Uterus (tissue), 4 donors: ENCODE measurements around the gene ABCA2. TPM values are rescaled to one million over a fixed set of nuclear protein-coding genes. Genes with fewer than 3 reads are reported as not detected.

Experiments used
- DNase-seq, 2 donors: peaks; one replicate each; pipeline ENCODE4 v3.0.0-alpha.2; 2019 to 2020
- H3K27ac ChIP-seq, 2 donors: fragments of 200-600 bp; sonication (generic); 1 replicate in 1 of 2; 2 replicates in 1 of 2; pipeline ENCODE4 v1.5.1; 2016 to 2018
- H3K27me3 ChIP-seq, 2 donors: fragments of 200-600 bp; sonication (generic); one replicate each; pipeline ENCODE4 v1.5.1; 2018 to 2019; ENCODE audit warnings: control low read depth in 1 of 2
- H3K36me3 ChIP-seq, 2 donors: fragments of 200-600 bp; sonication (generic); one replicate each; pipeline ENCODE4 v1.5.1; 2019; ENCODE audit warnings: control low read depth in 1 of 2
- H3K4me1 ChIP-seq, 2 donors: fragments of 200-600 bp; sonication (generic); one replicate each; pipeline ENCODE4 v1.5.1; 2018 to 2019; ENCODE audit warnings: control low read depth in 1 of 2
- H3K4me3 ChIP-seq, 2 donors: fragments of 200-600 bp; sonication (generic); 1 replicate in 1 of 2; 2 replicates in 1 of 2; pipeline ENCODE4 v1.5.1; 2018 to 2019; ENCODE audit warnings: mild to moderate bottlenecking in 1 of 2
- H3K9me3 ChIP-seq, 2 donors: fragments of 200-600 bp; sonication (generic); one replicate each; pipeline ENCODE4 v1.5.1; 2019; ENCODE audit warnings: control low read depth in 1 of 2
- POLR2A ChIP-seq, 2 donors: fragments of 450-650 bp; IDR thresholded peaks; one replicate each; pipeline ENCODE4 v1.6.1; 2016; ENCODE audit warnings: antibody characterized with exemption in 2 of 2, mild to moderate bottlenecking in 1 of 2, moderate library complexity in 1 of 2
- intact Hi-C: fragments of 100-400 bp; cut with DNase I; formaldehyde crosslinking; loops from one replicate; pipeline ENCODE4 v1.15.1; 2023; ENCODE audit warnings: low total_unique reads
- total RNA-seq, 4 donors: library from RNA; depleted of rRNA in 3 of 4; stranded (reverse); fragments of >200 nt in 3 of 4; gene quantifications; one replicate each; pipeline versions ENCODE4 v1.1.0 to v1.2.4, GENCODE V29; 2014 to 2023
- TF ChIP-seq, protein P1 (sequence below), 4 experiments: fragments of 200-600 bp in 2 of 4; fragments of 450-650 bp in 2 of 4; sonication (generic) in 2 of 4; IDR thresholded peaks; one replicate each; pipeline ENCODE4 v1.5.1; 2016 to 2019; ENCODE audit warnings: antibody characterized with exemption in 4 of 4, mild to moderate bottlenecking in 2 of 4, moderate library complexity in 1 of 4
- donor health status: DM: yes; HTN: yes; CAD: no.

Gene ABCA2
- total RNA-seq, 4 donors from 2014 or later: 24.8 to 36.9 (median 26.1) TPM

DNA sequence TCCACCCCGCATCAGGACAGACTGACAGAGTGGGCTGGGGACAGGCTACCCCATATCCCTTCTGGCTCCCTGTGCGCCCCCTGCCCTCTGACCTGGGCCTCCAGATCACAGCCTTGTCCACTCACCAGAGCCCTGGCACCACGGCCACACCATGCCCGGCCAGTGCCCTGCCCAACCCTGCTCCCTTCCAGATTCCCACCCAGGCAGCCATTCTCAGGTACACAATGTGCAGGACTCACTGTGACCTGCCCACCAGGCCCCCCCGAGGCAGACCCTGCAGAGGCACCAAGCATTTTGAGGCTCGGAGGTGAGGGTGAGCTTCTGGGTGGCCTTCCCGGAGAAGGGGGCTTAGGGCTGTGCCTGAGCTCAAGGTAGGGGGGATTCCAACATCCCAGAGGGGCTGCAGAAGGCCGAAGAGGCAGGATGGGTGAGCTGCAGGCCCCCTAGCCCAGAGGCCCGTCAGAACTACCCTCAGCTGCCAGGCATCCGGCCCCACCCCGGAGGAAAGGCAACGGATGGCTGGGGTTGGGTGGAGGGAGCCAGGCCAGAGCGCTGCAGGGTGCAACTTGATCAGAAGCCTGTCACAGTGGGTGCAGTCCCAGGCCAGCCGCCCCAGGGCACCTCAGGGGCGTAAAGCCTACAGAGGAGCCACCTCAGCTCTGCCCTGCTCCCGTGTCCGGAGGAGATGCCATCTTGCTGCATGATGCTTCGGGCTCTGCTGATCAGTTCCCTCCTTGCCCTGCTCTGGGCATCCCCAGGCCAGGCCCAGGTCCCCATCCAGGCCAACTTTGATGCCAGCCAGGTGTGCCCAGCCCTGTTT lies 45.6 kb downstream of the ABCA2 start, which contains the start of gene LCNL1:
LCNL1 (plus strand) TSS at position 762 of the 820 bp plus-strand sequence. CDS start 594 bp downstream, outside the sequence.
- TF ChIP-seq POLR2A (IDR thresholded peaks at IDR 0.05): no peak
- TF ChIP-seq, protein P1, sequence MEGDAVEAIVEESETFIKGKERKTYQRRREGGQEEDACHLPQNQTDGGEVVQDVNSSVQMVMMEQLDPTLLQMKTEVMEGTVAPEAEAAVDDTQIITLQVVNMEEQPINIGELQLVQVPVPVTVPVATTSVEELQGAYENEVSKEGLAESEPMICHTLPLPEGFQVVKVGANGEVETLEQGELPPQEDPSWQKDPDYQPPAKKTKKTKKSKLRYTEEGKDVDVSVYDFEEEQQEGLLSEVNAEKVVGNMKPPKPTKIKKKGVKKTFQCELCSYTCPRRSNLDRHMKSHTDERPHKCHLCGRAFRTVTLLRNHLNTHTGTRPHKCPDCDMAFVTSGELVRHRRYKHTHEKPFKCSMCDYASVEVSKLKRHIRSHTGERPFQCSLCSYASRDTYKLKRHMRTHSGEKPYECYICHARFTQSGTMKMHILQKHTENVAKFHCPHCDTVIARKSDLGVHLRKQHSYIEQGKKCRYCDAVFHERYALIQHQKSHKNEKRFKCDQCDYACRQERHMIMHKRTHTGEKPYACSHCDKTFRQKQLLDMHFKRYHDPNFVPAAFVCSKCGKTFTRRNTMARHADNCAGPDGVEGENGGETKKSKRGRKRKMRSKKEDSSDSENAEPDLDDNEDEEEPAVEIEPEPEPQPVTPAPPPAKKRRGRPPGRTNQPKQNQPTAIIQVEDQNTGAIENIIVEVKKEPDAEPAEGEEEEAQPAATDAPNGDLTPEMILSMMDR (IDR thresholded peaks at IDR 0.05): no peak
- Histone ChIP-seq H3K9me3 (no peaks in the 10 kb centered on the region), H3K27me3 (peaks cover 8 to 16% of the 10 kb centered on the region in 2 donors), H3K27ac (peak within 1 kb of the TSS in 1 of 2 donors; percentile 24), H3K36me3 (no peaks in the 10 kb centered on the region), H3K4me1 (no peaks in the 10 kb centered on the region), H3K4me3 (no peak within 1 kb of the TSS)
- no peak for DNase-seq
- intact Hi-C loops: no loop called here

DNA sequence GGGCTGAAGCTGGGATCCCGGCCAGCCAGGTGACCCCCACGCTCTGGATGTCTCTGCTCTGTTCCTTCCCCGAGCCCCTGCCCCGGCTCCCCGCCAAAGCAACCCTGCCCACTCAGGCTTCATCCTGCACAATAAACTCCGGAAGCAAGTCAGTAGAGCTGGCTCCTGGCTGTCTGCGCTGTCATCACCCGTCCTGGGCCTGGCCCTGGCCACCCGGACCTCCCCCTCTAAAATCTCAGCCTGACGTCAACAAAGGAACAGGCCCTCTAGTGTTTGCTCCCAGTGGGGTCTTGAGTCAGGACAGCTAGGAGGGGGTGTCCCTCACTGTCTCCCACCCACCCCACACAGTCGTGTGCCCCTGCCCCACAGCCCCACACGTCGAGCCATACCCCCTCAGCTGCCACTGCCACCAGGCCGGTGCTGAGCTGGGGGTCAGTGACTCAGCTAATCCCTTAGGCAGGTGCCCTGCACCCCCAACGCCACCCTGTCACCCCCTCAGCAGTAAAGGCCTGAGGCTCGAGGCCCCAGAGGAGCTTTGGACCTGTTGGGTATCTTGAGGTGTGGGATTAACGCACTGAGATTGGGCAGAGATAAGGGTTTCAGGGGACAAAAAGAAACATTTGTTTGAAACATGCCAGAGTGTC lies 46.3 kb downstream of the ABCA2 start:
- Histone ChIP-seq H3K4me3 (no peak overlapping the region), H3K9me3 (no peaks in the 10 kb centered on the region), H3K36me3 (no peaks in the 10 kb centered on the region), H3K27ac (peak overlapping the region; percentile 24), H3K27me3 (peaks cover 8 to 16% of the 10 kb centered on the region in 2 donors), H3K4me1 (no peaks in the 10 kb centered on the region)
- peak in 1 of 2 donors; percentile 46 for DNase-seq
- intact Hi-C loops: no loop called here
- TF ChIP-seq, protein P1 (IDR thresholded peaks at IDR 0.05): no peak
- no peak for TF ChIP-seq POLR2A (IDR thresholded peaks at IDR 0.05)

DNA sequence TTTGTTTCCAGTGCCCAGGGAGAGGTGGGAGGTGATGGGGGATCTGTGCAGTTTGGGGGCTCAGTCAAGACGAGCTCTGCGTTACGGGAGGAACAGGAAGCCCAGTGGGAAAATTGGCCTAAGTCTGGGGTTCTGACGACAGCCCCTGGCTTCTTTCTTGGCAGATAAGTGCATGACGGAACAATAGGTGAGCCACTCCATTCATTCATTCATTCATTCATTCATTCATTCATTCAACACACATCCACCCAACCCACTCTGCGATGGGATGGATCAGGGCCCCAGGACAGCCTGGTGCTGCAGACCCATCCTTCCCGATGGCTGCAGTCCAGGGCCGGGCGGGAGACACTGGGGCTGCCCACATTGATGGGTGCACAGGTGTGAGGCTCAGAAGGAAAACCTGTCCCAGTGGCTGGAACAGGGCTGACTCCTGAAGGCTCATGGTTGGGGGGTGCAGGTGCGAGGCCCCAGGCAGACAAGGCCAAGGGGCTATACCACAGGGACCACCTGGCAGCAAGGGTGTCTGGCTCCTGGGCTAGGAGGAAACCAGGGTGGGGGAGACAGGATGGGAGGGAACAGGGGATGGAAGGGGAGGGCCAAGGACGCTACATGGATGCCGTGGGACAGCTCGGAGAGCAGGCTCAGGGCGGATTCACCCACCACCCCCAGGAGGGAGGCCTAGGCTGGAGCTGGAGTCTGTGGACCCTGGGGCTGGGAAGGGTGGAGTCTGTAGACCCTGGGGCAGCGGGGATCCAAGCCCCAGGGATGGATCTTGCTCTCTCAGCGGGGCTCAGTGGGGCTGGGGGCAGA lies 47.2 kb downstream of the ABCA2 start:
- H3K9me3 ChIP-seq: no peaks in the 10 kb centered on the region
- no peaks in the 10 kb centered on the region for H3K36me3 ChIP-seq
- peak overlapping the region in 1 of 2 donors; percentile 24 for H3K27ac ChIP-seq
- H3K4me3 ChIP-seq: no peak overlapping the region
- intact Hi-C loops: no loop called here
- no peak for DNase-seq
- TF ChIP-seq, protein P1 (IDR thresholded peaks at IDR 0.05): no peak
- no peak for TF ChIP-seq POLR2A (IDR thresholded peaks at IDR 0.05)
- H3K27me3 ChIP-seq: peaks cover 8 to 9% of the 10 kb centered on the region in 2 donors
- no peaks in the 10 kb centered on the region for H3K4me1 ChIP-seq

DNA sequence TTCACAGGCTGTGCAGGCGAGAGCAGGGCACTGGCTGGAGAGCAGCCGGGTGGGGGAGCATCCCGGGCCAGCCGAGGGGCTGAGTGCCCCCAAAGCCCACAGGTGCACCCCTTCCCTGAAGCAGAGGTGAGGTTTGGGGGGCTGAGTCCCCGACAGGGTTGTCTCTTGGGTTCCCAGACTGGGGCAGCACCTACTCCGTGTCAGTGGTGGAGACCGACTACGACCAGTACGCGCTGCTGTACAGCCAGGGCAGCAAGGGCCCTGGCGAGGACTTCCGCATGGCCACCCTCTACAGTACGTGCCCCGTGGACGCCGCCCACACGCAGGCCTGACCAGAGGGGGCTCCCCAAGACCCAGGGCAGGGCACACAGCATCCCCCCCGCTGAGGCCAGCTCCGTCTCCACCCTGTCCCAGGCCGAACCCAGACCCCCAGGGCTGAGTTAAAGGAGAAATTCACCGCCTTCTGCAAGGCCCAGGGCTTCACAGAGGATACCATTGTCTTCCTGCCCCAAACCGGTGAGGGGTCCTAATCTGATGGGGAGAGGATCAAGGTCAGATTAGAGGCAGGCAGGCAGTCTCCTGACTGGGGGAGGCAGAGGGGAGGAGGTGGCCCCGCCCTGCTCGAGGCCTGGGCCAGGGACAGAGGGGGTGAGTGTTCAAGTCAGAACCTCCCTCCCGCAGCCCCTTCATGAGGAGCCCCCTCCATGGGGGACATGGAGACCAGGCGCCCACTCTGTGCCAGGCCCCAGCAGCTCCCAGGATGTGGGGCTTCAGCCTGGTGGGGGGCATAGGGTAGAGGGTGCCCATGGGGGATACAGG lies 48.1 kb downstream of the ABCA2 start:
- no peaks in the 10 kb centered on the region for H3K36me3 ChIP-seq
- TF ChIP-seq, protein P1 (IDR thresholded peaks at IDR 0.05): no peak
- no peak for TF ChIP-seq POLR2A (IDR thresholded peaks at IDR 0.05)
- no peak overlapping the region for H3K27ac ChIP-seq
- H3K4me1 ChIP-seq: no peaks in the 10 kb centered on the region
- no peak overlapping the region for H3K4me3 ChIP-seq
- DNase-seq: no peak
- intact Hi-C loops: no loop called here
- H3K9me3 ChIP-seq: no peaks in the 10 kb centered on the region
- H3K27me3 ChIP-seq: peaks cover 4 to 6% of the 10 kb centered on the region in 2 donors
